ENCODE data around the gene SEC31B.

SEC31B gene

DNA sequence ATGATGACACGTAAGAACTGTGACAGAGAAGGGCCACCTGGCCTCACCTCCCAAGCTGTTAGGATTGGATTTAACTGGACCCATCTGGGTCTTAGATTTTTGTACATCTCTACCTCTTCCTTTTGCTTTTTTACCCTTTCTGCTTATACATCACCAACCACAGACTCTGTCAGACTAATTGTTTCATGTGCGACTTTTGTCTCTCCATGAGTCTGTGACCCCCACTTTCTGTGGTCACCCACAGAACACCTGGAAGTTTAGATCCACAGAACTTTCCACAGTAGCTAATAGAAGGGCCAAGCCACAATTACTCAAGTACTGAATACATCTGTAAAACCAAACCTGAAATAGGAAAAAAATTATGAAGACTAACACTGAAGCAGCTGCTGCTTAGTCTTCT is 23.1 kb downstream of the SEC31B start:
- in situ Hi-C loops (cut with MboI; ENCODE audit: low pct_unique_long_range_greater_than_20kb, low sequenced_read_pairs, unreplicated experiment) = no loop called here
- no peak for TF ChIP-seq CTCF (IDR thresholded peaks at IDR 0.05; ENCODE audit: extremely low read depth, insufficient read depth, missing control alignments)
- DNase-seq (ENCODE audit: low spot score) = no peak

DNA sequence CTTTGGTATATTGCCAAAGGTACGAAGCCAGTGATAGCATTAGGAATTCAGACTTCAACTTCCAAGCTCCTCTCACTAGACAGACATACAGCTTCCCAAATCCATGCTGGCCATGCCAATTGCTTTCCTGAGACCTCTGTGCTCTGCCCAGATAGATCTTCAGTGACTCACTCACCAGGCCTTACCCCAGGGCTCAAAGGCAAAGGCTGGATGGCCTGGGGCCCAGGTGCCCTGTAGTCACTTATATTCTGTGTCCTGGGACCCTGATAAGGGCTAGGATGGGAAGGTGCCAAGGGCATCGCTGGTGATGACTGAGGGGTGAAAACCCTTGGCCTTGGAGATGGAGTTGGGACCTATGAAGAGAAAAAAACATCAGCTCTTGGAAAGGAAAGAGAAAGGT is 29.1 kb downstream of the SEC31B start:
- TF ChIP-seq CTCF (IDR thresholded peaks at IDR 0.05; ENCODE audit: extremely low read depth, insufficient read depth, missing control alignments) = no peak
- in situ Hi-C loops (cut with MboI; ENCODE audit: low pct_unique_long_range_greater_than_20kb, low sequenced_read_pairs, unreplicated experiment) = no loop called here
- no peak for DNase-seq (ENCODE audit: low spot score)

DNA sequence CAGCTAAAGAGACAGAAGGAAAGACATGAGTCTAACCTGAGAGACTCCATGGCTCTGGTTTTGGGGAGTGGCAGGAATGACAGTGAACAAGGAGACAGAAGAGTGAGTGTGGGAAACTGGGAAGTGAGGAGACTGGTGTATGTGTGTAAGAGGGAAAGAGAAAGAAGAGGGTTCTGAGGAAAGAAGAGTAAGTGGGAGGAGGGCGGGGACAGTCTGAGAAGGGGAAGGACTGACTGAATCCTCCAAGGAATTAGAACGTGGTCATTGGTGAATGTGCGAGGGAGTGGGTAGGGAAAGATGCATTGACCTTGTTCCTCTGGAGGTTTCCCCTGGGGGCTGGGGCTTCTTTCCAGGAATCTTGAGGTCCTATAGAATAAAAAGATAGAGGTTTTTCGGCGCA is 30.3 kb downstream of the SEC31B start:
- DNase-seq (ENCODE audit: low spot score) = no peak
- no peak for TF ChIP-seq CTCF (IDR thresholded peaks at IDR 0.05; ENCODE audit: extremely low read depth, insufficient read depth, missing control alignments)
- in situ Hi-C loops (cut with MboI; ENCODE audit: low pct_unique_long_range_greater_than_20kb, low sequenced_read_pairs, unreplicated experiment) = no loop called here

- no peak for DNase-seq (ENCODE audit: low spot score)
- TF ChIP-seq CTCF (IDR thresholded peaks at IDR 0.05; ENCODE audit: extremely low read depth, insufficient read depth, missing control alignments) = no peak
- in situ Hi-C loops (cut with MboI; ENCODE audit: low pct_unique_long_range_greater_than_20kb, low sequenced_read_pairs, unreplicated experiment) = no loop called here
These were observed 32.1 kb downstream of the SEC31B start for GRCh38 chr10:100487529-100487928.

- in situ Hi-C loops (cut with MboI; ENCODE audit: low pct_unique_long_range_greater_than_20kb, low sequenced_read_pairs, unreplicated experiment) = no loop called here
These were observed 33.7 kb downstream of the SEC31B start for GRCh38 chr10:100485801-100486495.

DNA sequence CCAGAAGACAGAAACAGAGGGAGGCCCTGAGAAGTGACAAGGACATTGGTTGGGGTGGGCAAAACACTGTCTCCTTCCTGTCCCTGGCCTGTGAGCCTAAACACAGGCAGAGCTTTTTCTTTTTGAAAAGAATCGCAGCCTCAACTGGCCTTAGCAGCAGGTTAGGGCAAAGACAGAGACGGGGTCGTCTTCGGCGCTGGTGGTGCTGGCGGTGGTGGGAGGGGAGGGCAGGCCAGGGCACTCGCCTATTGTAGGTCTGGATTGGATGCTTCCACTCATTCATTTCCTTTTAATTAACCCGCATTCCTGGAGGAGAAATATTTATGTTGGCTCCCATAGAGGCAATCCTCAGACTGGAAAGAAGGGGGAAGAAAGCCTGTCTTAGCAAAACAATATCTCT is 34.3 kb downstream of the SEC31B start:
- DNase-seq (ENCODE audit: low spot score) = no peak
- in situ Hi-C loops (cut with MboI; ENCODE audit: low pct_unique_long_range_greater_than_20kb, low sequenced_read_pairs, unreplicated experiment) = no loop called here
- TF ChIP-seq CTCF (IDR thresholded peaks at IDR 0.05; ENCODE audit: extremely low read depth, insufficient read depth, missing control alignments) = no peak

More at GRCh38 chr10:100485801-100486495, 33.7 kb downstream of the SEC31B start:
- no peak for DNase-seq (ENCODE audit: low spot score)
- no peak for TF ChIP-seq CTCF (IDR thresholded peaks at IDR 0.05; ENCODE audit: extremely low read depth, insufficient read depth, missing control alignments)
